Stomach (tissue), 9 donors: ENCODE measurements around the gene UCHL1. TPM values are rescaled to one million over a fixed set of nuclear protein-coding genes. Genes with fewer than 3 reads are reported as not detected.

ENCODE experiments used
- DNase-seq, 2 donors: peaks; one replicate each; pipeline versions ENCODE4 v3.0.0 to v3.0.0-alpha.2; 2013 to 2019
- H3K27ac ChIP-seq, 5 donors: fragments of 200-600 bp in 4 of 5; sonication (generic) in 4 of 5; one replicate each; pipeline ENCODE4 v1.5.1; 2013 to 2019; ENCODE audit warnings: mild to moderate bottlenecking in 1 of 5, moderate library complexity in 1 of 5
- H3K27me3 ChIP-seq, 3 donors: fragments of 200-600 bp; sonication (generic); one replicate each; pipeline ENCODE4 v1.5.1; 2017 to 2019; ENCODE audit warnings: mixed run types in 1 of 3
- H3K36me3 ChIP-seq, 4 donors: fragments of 200-600 bp; sonication (generic); 1 replicate in 3 of 4; 2 replicates in 1 of 4; pipeline ENCODE4 v1.5.1; 2016 to 2019
- H3K4me1 ChIP-seq, 4 donors: fragments of 200-600 bp; sonication (generic); one replicate each; pipeline ENCODE4 v1.5.1; 2016 to 2019
- H3K4me3 ChIP-seq, 4 donors: fragments of 200-600 bp; sonication (generic) in 3 of 4; one replicate each; pipeline ENCODE4 v1.5.1; 2016 to 2019; ENCODE audit warnings: mild to moderate bottlenecking in 1 of 4
- H3K9me3 ChIP-seq, 4 donors: fragments of 200-600 bp; sonication (generic); one replicate each; pipeline ENCODE4 v1.5.1; 2016 to 2019
- EP300 ChIP-seq: sonication (generic); formaldehyde crosslinking; IDR thresholded peaks from one replicate; pipeline ENCODE4 v1.6.1; 2017; ENCODE audit warnings: antibody characterized with exemption
- POLR2A ChIP-seq, 4 donors: fragments of 450-650 bp; IDR thresholded peaks; one replicate each; pipeline ENCODE4 v1.6.1; 2016; ENCODE audit warnings: antibody characterized with exemption in 4 of 4, control low read depth in 2 of 4, mild to moderate bottlenecking in 1 of 4, moderate library complexity in 1 of 4
- POLR2AphosphoS5 ChIP-seq, 3 donors: sonication (generic); formaldehyde crosslinking; IDR thresholded peaks; one replicate each; pipeline ENCODE4 v1.6.1; 2016; ENCODE audit warnings: antibody characterized with exemption in 3 of 3
- WGBS, 5 donors: extraction: QIAGEN DNeasy Blood & Tissue Kit in 3 of 5; methylation state at CpG; one replicate each; pipeline versions ENCODE4 v1.1.5 to v1.1.7; 2013 to 2018; 5-methylcytosine and 5-hydroxymethylcytosine counted together
- intact Hi-C: fragments of 100-400 bp; cut with DNase I; formaldehyde crosslinking; loops from one replicate; pipeline ENCODE4 v1.15.1; 2023; ENCODE audit warnings: low total_unique reads
- polyA plus RNA-seq, 3 donors: library from polyadenylated mRNA; stranded (reverse); fragments of 200-250 nt; gene quantifications; one replicate each; pipeline ENCODE4 v1.2.3, GENCODE V29; 2013
- total RNA-seq, 5 donors: library from RNA; depleted of rRNA; stranded (reverse); fragments of >200 nt; gene quantifications; one replicate each; pipeline versions ENCODE4 v1.1.0 to v1.2.3, GENCODE V29; 2014 to 2016
- TF ChIP-seq, protein P1 (sequence below), 7 experiments: fragments of 450-650 bp in 4 of 7; fragments of 200-600 bp in 3 of 7; sonication (generic) in 3 of 7; IDR thresholded peaks; one replicate each; pipeline ENCODE4 v1.5.1; 2016 to 2019; ENCODE audit warnings: antibody characterized with exemption in 7 of 7, control low read depth in 2 of 7, mild to moderate bottlenecking in 1 of 7
- donor health status: healthy with polysubstance abuse.
- donor health status: Bipolar disorder and iron deficiency.
- donor health status: healthy.

The UCHL1 gene
- total and polyA plus RNA-seq, 8 donors = 4.6 to 43.4 (median 18.7) TPM

DNA sequence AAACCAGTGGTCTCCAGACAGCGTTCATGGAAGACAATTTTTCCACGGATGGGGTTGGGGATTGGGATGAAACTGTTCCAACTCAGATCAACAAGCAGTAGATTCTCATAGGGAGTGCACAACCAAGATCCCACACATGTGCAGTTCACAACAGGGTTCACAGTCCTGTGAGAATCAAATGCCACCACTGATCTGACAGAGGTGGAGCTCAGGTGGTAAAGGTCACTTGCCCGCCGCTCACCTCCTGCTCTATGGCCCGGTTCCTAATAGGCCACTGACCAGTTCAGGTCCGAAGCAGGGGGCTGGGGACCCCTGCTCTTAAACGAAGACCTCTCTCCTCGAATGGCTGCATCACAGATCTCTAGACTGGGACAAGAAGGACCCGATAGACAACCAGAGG is 46.8 kb upstream of the UCHL1 start:
- Histone ChIP-seq H3K9me3 (no peaks in the 10 kb centered on the region), H3K4me3 (no peak overlapping the region), H3K27me3 (peaks cover 0 to 10% (median 0%) of the 10 kb centered on the region in 3 donors), H3K27ac (no peak overlapping the region), H3K36me3 (no peaks in the 10 kb centered on the region), H3K4me1 (peaks cover 13 to 75% (median 28%) of the 10 kb centered on the region in 4 donors)
- no peak for DNase-seq
- 70 to 89% (median 81%) methylated on average over 8 to 9 of the region's 9 CpGs for WGBS, 5 donors
- TF ChIP-seq EP300 (no peak), POLR2A (IDR thresholded peaks at IDR 0.05) (no peak), POLR2AphosphoS5 (IDR thresholded peaks at IDR 0.05) (no peak)
- TF ChIP-seq, protein P1, sequence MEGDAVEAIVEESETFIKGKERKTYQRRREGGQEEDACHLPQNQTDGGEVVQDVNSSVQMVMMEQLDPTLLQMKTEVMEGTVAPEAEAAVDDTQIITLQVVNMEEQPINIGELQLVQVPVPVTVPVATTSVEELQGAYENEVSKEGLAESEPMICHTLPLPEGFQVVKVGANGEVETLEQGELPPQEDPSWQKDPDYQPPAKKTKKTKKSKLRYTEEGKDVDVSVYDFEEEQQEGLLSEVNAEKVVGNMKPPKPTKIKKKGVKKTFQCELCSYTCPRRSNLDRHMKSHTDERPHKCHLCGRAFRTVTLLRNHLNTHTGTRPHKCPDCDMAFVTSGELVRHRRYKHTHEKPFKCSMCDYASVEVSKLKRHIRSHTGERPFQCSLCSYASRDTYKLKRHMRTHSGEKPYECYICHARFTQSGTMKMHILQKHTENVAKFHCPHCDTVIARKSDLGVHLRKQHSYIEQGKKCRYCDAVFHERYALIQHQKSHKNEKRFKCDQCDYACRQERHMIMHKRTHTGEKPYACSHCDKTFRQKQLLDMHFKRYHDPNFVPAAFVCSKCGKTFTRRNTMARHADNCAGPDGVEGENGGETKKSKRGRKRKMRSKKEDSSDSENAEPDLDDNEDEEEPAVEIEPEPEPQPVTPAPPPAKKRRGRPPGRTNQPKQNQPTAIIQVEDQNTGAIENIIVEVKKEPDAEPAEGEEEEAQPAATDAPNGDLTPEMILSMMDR (IDR thresholded peaks at IDR 0.05) = no peak
- intact Hi-C loops = loop anchor here (5.0 to 10.0 kb wide), 3 partner anchors 65 to 283 kb away; no protein-coding TSS in a partner anchor

DNA sequence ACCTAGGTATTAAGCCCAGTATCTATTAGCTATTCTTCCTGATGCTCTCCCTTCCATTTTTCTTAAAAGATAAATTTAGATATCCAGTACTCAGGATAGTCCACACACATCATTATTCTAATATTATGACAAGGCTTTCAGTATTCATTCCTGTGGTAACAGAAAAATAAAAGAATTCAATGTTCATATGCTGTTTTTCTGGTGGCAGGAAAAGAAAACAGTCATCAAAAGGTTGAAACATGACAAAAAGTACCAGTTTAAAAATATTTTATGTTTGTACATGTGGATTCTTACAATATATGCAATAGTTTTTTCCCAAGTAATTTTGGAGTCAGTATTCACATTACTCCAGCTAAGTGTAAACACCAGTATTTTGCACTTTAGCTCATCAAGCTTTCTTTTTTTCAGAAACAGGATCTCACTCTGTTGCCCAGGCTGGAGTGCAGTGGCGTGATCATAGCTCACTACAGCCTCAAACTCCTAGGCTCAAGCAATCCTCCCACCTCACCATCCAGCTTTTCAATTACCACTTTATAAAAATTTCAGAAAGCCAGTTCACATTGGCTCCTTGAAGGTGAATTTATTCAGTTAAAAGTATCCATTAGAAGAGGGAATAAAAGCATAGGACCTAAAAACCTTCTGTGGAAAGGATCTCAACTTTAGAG is 44.6 kb upstream of the UCHL1 start:
- Histone ChIP-seq H3K9me3 (no peaks in the 10 kb centered on the region), H3K27me3 (peaks cover 0 to 10% (median 0%) of the 10 kb centered on the region in 3 donors), H3K4me1 (peaks cover 20 to 75% (median 39%) of the 10 kb centered on the region in 4 donors), H3K36me3 (no peaks in the 10 kb centered on the region), H3K27ac (peak overlapping the region in 2 of 5 donors; percentile 13 to 90), H3K4me3 (peak overlapping the region; percentile 81 to 96 (median 92))
- DNase-seq = no peak
- TF ChIP-seq, protein P1 (IDR thresholded peaks at IDR 0.05) = no peak
- TF ChIP-seq POLR2A (IDR thresholded peaks at IDR 0.05) (no peak), EP300 (no peak), POLR2AphosphoS5 (IDR thresholded peaks at IDR 0.05) (no peak)
- intact Hi-C loops = loop anchor here (5.0 kb wide), 2 partner anchors 235 to 285 kb away; no protein-coding TSS in a partner anchor
- WGBS, 5 donors = 82 to 97% (median 91%) methylated on average over 1 of the region's 1 CpG

DNA sequence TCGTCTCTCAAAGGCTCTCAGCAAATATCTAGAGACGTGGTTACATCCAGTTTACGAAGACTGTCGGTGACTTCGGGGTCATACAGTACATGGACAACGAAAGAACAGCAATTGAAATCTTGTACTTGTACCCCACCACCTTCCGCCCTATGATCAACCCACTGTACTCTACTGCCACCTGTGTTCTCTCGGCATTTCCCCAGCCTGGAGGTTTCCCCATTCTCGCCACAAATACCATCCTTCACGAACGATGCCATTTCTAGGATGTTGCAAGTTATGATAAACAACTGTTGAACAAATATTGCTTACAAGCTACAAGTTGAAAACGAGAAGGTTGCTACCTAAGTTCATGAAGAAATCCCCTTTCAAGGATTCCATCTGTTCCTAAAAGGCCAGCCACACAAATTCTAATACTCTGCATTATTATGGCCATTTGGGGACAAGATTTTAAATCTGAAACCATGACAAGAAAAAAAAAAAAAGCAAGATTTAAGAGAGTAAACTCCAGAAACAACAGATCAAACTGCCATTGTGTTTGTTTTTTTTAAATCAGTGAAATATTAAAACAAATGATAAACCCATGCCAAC is 44.0 kb upstream of the UCHL1 start:
- intact Hi-C loops = loop anchor here (5.0 kb wide), 2 partner anchors 235 to 285 kb away; no protein-coding TSS in a partner anchor
- peak; percentile 47 to 86 for DNase-seq
- Histone ChIP-seq H3K36me3 (no peaks in the 10 kb centered on the region), H3K4me1 (peaks cover 20 to 75% (median 40%) of the 10 kb centered on the region in 4 donors), H3K27ac (peak overlapping the region in 2 of 5 donors; percentile 89 to 90), H3K4me3 (peak overlapping the region; percentile 81 to 96 (median 92)), H3K27me3 (peaks cover 0 to 10% (median 0%) of the 10 kb centered on the region in 3 donors), H3K9me3 (no peaks in the 10 kb centered on the region)
- peak in 1 of 3 donors; percentile 52 for TF ChIP-seq POLR2AphosphoS5 (IDR thresholded peaks at IDR 0.05)
- TF ChIP-seq POLR2A (IDR thresholded peaks at IDR 0.05) = no peak
- TF ChIP-seq, protein P1 (IDR thresholded peaks at IDR 0.05) = peak in 5 of 7 experiments; percentile 38 to 73 (median 44)
- WGBS, 5 donors = 6 to 28% (median 15%) methylated on average over 12 of the region's 12 CpGs

DNA sequence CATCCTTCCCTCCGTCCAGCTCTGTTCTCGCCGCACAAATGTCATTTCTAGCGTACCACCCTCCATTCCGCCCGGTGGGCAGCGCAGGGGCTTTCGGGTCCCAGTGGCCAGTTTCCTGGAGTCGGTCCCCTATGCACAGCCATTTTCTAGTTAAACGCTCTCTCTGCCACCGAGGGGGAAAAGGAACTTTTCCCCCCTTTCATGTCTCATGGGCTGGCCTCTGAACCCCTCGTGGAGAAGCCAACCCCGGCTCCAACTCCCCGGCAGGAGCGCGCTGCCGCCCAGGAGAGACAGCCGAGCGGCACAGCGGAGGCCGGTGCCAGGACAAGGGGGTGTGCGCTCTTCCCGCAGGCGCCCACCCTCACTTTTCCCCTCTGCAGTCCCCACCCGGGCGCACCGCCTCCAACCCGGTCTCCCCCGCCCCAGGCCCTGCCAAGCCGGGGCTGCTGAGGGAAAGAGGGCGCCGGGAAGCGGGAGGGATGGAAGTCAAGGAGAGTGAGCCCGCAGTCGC is 43.0 kb upstream of the UCHL1 start:
- 0 to 2% (median 1%) methylated on average over 10 to 35 of the region's 35 CpGs for WGBS, 5 donors
- peaks cover 20 to 65% (median 40%) of the 10 kb centered on the region in 4 donors for H3K4me1 ChIP-seq
- peaks cover 0 to 10% (median 0%) of the 10 kb centered on the region in 3 donors for H3K27me3 ChIP-seq
- DNase-seq = peak in 1 of 2 donors; percentile 73
- peak overlapping the region; percentile 84 to 95 (median 90) for H3K27ac ChIP-seq
- peak overlapping the region; percentile 81 to 96 (median 92) for H3K4me3 ChIP-seq
- intact Hi-C loops = loop anchor here (5.0 kb wide), 2 partner anchors 236 to 286 kb away; no protein-coding TSS in a partner anchor
- H3K36me3 ChIP-seq = no peaks in the 10 kb centered on the region
- no peaks in the 10 kb centered on the region for H3K9me3 ChIP-seq
- TF ChIP-seq EP300 (no peak), POLR2AphosphoS5 (IDR thresholded peaks at IDR 0.05) (no peak), POLR2A (IDR thresholded peaks at IDR 0.05) (no peak)
- TF ChIP-seq, protein P1 (IDR thresholded peaks at IDR 0.05) = no peak
